Measurements from ENCODE around the gene SOWAHB. TPM values are rescaled to one million over a fixed set of nuclear protein-coding genes. Genes with fewer than 3 reads are reported as not detected.
"Not testable (repeated sequence)": the region's sequence is repeated elsewhere in the genome, so short reads cannot be mapped to it uniquely, and the experiment has no call there.

The SOWAHB gene
- total RNA-seq, 1 donor from 2014 or later, result not detected

DNA sequence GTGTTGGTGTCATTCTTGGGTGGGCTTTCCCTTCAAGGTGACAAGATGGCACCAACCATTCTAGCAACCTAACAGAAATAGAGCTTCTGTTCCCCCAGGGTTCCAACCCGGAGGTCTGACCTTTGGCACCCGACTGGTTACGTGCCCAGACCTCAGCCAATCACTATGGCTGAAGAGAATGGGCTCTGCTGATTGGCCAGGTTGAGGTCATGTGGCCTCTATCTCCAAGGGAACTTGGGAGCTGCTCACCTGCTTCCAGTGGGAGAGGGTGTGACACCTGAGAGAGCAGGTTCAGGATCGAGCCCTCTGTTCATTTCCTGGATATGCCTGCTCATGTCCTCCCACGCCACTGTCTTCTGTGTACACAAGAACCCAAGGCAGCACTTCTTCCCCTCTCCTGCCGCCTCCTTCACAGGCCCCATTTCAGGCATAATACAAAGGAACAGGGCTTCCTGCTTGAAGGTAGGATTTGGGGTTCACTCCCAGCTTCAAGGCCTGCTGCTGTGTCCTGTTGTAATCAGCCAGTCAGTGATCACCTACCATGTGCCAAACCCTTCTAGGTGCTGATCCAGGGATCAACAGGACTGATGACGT lies 11.0 kb downstream of the SOWAHB start:
- Mint-ChIP-seq H3K36me3 (ENCODE audit: low read depth) (no peaks in the 10 kb centered on the region), H3K27me3 (ENCODE audit: insufficient read depth) (peaks cover 9% of the 10 kb centered on the region), H3K4me3 (no peak overlapping the region), H3K9me3 (no peaks in the 10 kb centered on the region), H3K4me1 (ENCODE audit: low read depth) (no peaks in the 10 kb centered on the region), H3K27ac (no peak overlapping the region)
- intact Hi-C loops (cut with micrococcal nuclease), result no loop called here
- DNase-seq (ENCODE audit: low spot score), result no peak

- Mint-ChIP-seq H3K27me3 (ENCODE audit: insufficient read depth) (peaks cover 8% of the 10 kb centered on the region), H3K4me3 (no peak overlapping the region), H3K36me3 (ENCODE audit: low read depth) (no peaks in the 10 kb centered on the region), H3K4me1 (ENCODE audit: low read depth) (no peaks in the 10 kb centered on the region), H3K27ac (no peak overlapping the region), H3K9me3 (no peaks in the 10 kb centered on the region)
- intact Hi-C loops (cut with micrococcal nuclease), result no loop called here
- no peak for DNase-seq (ENCODE audit: low spot score)
Measured at GRCh38 chr4:76886214-76886613, 11.7 kb downstream of the SOWAHB start.

DNA sequence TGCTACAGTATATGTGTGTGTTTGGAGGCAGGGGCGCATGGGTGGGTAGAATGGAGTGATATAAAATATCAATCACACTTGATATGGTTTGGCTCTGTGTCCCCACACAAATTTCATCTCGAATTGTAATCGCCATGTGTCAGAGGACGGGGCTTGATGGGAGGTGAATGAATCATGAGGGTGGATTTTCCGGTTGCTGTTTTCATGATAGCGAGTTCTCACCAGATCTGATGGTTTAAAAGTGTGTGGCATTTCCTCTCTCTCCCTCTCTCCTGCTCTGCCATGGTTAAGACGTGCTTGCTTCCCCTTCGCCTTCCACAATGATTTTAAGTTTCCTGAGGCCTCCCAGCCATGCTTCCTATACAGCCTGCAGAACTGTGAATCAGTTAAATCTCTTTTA lies 14.8 kb downstream of the SOWAHB start:
- H3K36me3 Mint-ChIP-seq (ENCODE audit: low read depth), result no peaks in the 10 kb centered on the region
- no peak overlapping the region for H3K4me3 Mint-ChIP-seq
- H3K9me3 Mint-ChIP-seq, result no peaks in the 10 kb centered on the region
- H3K27ac Mint-ChIP-seq, result no peak overlapping the region
- H3K4me1 Mint-ChIP-seq (ENCODE audit: low read depth), result no peaks in the 10 kb centered on the region
- DNase-seq (ENCODE audit: low spot score), result no peak
- intact Hi-C loops (cut with micrococcal nuclease), result no loop called here
- H3K27me3 Mint-ChIP-seq (ENCODE audit: insufficient read depth), result peaks cover 11% of the 10 kb centered on the region

DNA sequence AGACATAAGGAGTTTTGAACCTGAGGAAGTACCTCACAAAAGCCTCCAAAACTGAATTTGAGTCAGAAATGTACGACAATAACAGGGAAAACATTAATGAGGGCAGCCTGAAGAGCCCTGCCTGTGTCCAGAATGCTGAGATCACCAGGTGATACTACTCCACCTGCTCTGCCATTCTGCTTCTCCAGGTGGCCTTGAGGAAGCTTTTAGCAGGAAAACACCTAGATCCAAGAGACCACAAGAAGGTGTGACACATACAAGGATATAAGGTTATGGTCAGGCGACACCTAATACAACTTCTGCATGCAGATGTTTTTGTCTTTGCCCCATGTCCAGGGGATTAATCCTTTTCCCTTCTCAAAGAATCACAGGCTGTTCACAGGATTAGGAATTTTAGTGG lies 15.3 kb downstream of the SOWAHB start:
- Mint-ChIP-seq H3K9me3 (no peaks in the 10 kb centered on the region), H3K27me3 (ENCODE audit: insufficient read depth) (peaks cover 15% of the 10 kb centered on the region), H3K4me3 (no peak overlapping the region), H3K27ac (no peak overlapping the region), H3K36me3 (ENCODE audit: low read depth) (no peaks in the 10 kb centered on the region), H3K4me1 (ENCODE audit: low read depth) (no peaks in the 10 kb centered on the region)
- DNase-seq (ENCODE audit: low spot score), result no peak
- intact Hi-C loops (cut with micrococcal nuclease), result no loop called here

DNA sequence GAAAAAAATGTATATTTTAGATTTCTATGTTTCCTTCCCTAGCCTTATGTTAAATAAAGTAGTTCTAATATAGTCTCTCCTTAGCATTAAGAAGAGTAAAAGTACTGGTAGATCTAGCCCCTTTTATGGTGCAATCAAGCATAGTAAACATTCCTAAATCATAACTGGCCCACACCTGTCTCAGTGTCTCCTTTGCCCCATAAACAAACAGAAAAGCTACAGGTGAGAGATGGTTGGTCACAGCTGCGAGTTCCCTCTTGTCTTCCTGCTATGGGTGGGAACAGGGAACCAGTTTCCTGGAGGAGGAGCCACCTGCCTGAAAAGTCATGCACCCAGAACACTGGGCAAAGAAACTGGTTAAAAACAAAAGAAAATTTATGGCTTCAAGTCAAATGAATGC lies 16.6 kb downstream of the SOWAHB start:
- DNase-seq (ENCODE audit: low spot score), result no peak
- no peak overlapping the region for H3K4me3 Mint-ChIP-seq
- no peaks in the 10 kb centered on the region for H3K4me1 Mint-ChIP-seq (ENCODE audit: low read depth)
- H3K27ac Mint-ChIP-seq, result no peak overlapping the region
- intact Hi-C loops (cut with micrococcal nuclease), result no loop called here
- peaks cover 15% of the 10 kb centered on the region for H3K27me3 Mint-ChIP-seq (ENCODE audit: insufficient read depth)
- no peaks in the 10 kb centered on the region for H3K9me3 Mint-ChIP-seq
- H3K36me3 Mint-ChIP-seq (ENCODE audit: low read depth), result no peaks in the 10 kb centered on the region

GRCh38 chr4:76879731-76880364 lies 18.1 kb downstream of the SOWAHB start:
- H3K9me3 Mint-ChIP-seq, result no peaks in the 10 kb centered on the region
- peaks cover 20% of the 10 kb centered on the region for H3K27me3 Mint-ChIP-seq (ENCODE audit: insufficient read depth)
- H3K4me1 Mint-ChIP-seq (ENCODE audit: low read depth), result no peaks in the 10 kb centered on the region
- no peaks in the 10 kb centered on the region for H3K36me3 Mint-ChIP-seq (ENCODE audit: low read depth)
- DNase-seq (ENCODE audit: low spot score), result no peak
- intact Hi-C loops (cut with micrococcal nuclease), result no loop called here
- H3K4me3 Mint-ChIP-seq, result no peak overlapping the region
- H3K27ac Mint-ChIP-seq, result no peak overlapping the region

DNA sequence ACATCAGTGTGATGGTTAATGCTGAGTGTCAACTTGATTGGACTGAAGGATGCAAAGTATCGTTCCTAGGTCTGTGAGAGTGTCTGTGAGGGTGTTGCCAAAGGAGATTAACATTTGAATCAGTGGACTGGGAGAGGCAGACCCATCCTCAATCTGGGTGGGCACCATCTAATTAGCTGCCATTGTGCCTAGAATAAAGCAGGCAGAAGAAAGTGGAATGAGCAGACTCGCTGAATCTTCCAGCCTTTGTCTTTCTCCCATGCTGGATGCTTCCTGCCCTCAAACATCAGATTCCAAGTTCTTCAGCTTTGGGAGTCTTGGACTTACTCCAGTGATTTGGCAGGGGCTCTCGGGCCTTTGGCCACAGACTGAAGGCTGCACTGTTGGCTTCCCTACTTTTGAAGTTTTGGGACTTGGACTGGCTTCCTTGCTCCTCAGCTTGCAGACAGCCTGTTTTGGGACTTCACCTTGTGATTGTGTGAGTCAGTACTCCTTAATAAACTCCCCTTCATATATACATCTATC lies 19.2 kb downstream of the SOWAHB start:
- intact Hi-C loops (cut with micrococcal nuclease); H3K4me1 Mint-ChIP-seq (ENCODE audit: low read depth); H3K4me3 Mint-ChIP-seq; H3K36me3 Mint-ChIP-seq (ENCODE audit: low read depth); H3K27ac Mint-ChIP-seq; DNase-seq (ENCODE audit: low spot score); H3K9me3 Mint-ChIP-seq: not testable (repeated sequence)
- H3K27me3 Mint-ChIP-seq (ENCODE audit: insufficient read depth), result peaks cover 23% of the 10 kb centered on the region

- H3K4me3 Mint-ChIP-seq, result no peak overlapping the region
- H3K27ac Mint-ChIP-seq, result no peak overlapping the region
- no peak for DNase-seq (ENCODE audit: low spot score)
- intact Hi-C loops (cut with micrococcal nuclease), result no loop called here
- no peaks in the 10 kb centered on the region for H3K4me1 Mint-ChIP-seq (ENCODE audit: low read depth)
- no peaks in the 10 kb centered on the region for H3K9me3 Mint-ChIP-seq
- peaks cover 14% of the 10 kb centered on the region for H3K27me3 Mint-ChIP-seq (ENCODE audit: insufficient read depth)
- no peaks in the 10 kb centered on the region for H3K36me3 Mint-ChIP-seq (ENCODE audit: low read depth)
Measured at GRCh38 chr4:76874176-76874575, 23.8 kb downstream of the SOWAHB start.

DNA sequence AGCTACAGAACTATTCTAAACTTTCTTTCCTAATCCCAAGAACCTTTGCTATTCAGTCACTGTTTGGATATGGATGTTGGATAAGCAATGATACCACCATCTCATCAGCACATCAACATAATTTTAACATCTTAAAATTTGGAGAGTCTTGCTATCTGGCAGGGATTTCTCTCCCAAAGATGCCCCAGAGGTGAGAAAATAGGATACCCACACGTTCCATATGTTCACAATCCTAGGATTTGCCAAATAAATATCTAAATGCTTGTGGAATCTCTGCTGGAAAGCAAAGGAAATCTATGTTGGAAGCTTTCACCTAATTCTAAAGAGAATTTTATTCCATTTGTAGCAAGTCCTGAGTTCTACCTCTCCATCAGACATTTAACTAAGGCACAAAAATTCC lies 24.4 kb downstream of the SOWAHB start:
- Mint-ChIP-seq H3K27me3 (ENCODE audit: insufficient read depth) (peaks cover 13% of the 10 kb centered on the region), H3K27ac (no peak overlapping the region), H3K9me3 (no peaks in the 10 kb centered on the region), H3K4me1 (ENCODE audit: low read depth) (no peaks in the 10 kb centered on the region), H3K36me3 (ENCODE audit: low read depth) (no peaks in the 10 kb centered on the region), H3K4me3 (no peak overlapping the region)
- no peak for DNase-seq (ENCODE audit: low spot score)
- intact Hi-C loops (cut with micrococcal nuclease), result no loop called here

DNA sequence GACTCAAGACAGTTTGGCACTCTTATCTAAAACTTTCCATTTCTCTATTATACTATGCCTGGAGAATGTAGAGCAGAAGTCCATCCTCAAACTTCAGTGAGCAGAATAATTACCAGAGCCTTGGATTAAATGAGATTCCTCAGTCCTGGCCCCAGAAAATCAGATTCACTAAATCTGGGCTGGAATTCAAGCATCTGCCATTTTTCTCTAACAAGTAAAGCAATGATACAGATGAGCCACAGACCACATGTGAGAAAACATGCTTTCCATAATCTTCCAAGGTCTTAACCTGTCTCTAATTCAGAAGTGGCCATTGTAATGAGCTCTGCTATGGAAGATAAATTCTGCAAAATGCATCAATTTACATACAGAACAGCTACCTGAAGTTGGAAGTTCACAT lies 25.4 kb downstream of the SOWAHB start:
- Mint-ChIP-seq H3K36me3 (ENCODE audit: low read depth) (no peaks in the 10 kb centered on the region), H3K27me3 (ENCODE audit: insufficient read depth) (peaks cover 8% of the 10 kb centered on the region), H3K4me3 (no peak overlapping the region), H3K27ac (no peak overlapping the region), H3K4me1 (ENCODE audit: low read depth) (no peaks in the 10 kb centered on the region), H3K9me3 (no peaks in the 10 kb centered on the region)
- no peak for DNase-seq (ENCODE audit: low spot score)
- intact Hi-C loops (cut with micrococcal nuclease), result no loop called here

GRCh38 chr4:76868780-76869179 lies 29.2 kb downstream of the SOWAHB start:
- H3K9me3 Mint-ChIP-seq; H3K36me3 Mint-ChIP-seq (ENCODE audit: low read depth); H3K27ac Mint-ChIP-seq; H3K4me1 Mint-ChIP-seq (ENCODE audit: low read depth); H3K4me3 Mint-ChIP-seq; H3K27me3 Mint-ChIP-seq (ENCODE audit: insufficient read depth); DNase-seq (ENCODE audit: low spot score); intact Hi-C loops (cut with micrococcal nuclease): not testable (repeated sequence)

GRCh38 chr4:76867880-76868655 lies 29.9 kb downstream of the SOWAHB start:
- H3K36me3 Mint-ChIP-seq (ENCODE audit: low read depth), result no peaks in the 10 kb centered on the region
- no peak for DNase-seq (ENCODE audit: low spot score)
- intact Hi-C loops (cut with micrococcal nuclease), result no loop called here
- peaks cover 2% of the 10 kb centered on the region for H3K27me3 Mint-ChIP-seq (ENCODE audit: insufficient read depth)
- no peak overlapping the region for H3K27ac Mint-ChIP-seq
- H3K4me3 Mint-ChIP-seq, result no peak overlapping the region
- H3K9me3 Mint-ChIP-seq, result no peaks in the 10 kb centered on the region
- H3K4me1 Mint-ChIP-seq (ENCODE audit: low read depth), result peaks cover 6% of the 10 kb centered on the region

- H3K27ac Mint-ChIP-seq, result no peak overlapping the region
- no peak for DNase-seq (ENCODE audit: low spot score)
- H3K36me3 Mint-ChIP-seq (ENCODE audit: low read depth), result no peaks in the 10 kb centered on the region
Measured at GRCh38 chr4:76867377-76867776, 30.6 kb downstream of the SOWAHB start.

More at GRCh38 chr4:76867377-76867776, 30.6 kb downstream of the SOWAHB start:
- Mint-ChIP-seq H3K9me3 (no peaks in the 10 kb centered on the region), H3K4me3 (no peak overlapping the region), H3K4me1 (ENCODE audit: low read depth) (peaks cover 6% of the 10 kb centered on the region), H3K27me3 (ENCODE audit: insufficient read depth) (peaks cover 2% of the 10 kb centered on the region)
- intact Hi-C loops (cut with micrococcal nuclease), result no loop called here

Measured in activated T-helper 1 cell treated with anti-CD3 and anti-CD28 coated beads, Interleukin-12 subunit alpha, Interleukin-12 subunit beta, Interleukin-2, Interleukin-4 antibody, amounts not matched to agents 30 ng/mL and 10 ng/mL and 1 ng/mL, durations not matched to agents 14 hours and 24 hours and 36 hours (primary cell).